CD14-positive monocyte (primary cell): Measurements from ENCODE around the gene NKAIN2. TPM values are rescaled to one million over a fixed set of nuclear protein-coding genes. Genes with fewer than 3 reads are reported as not detected.

Source experiments
- DNase-seq, 3 donors: peaks; one replicate each; pipeline ENCODE4 v3.0.0-alpha.2; 2011 to 2022
- H2AFZ ChIP-seq: 2 replicates; pipeline ENCODE4 v1.6.0; 2012; ENCODE audit warnings: mild to moderate bottlenecking, low read depth, low read length, inconsistent platforms; ENCODE audit not compliant: insufficient read depth, poor library complexity, severe bottlenecking
- H3K27ac ChIP-seq, 2 donors: 1 replicate in 1 of 2; 2 replicates in 1 of 2; pipeline ENCODE4 v1.5.1; 2012 to 2013; ENCODE audit warnings: low read length in 2 of 2, control low read depth in 1 of 2, inconsistent platforms in 1 of 2, low read depth in 1 of 2, mild to moderate bottlenecking in 1 of 2
- H3K27me3 ChIP-seq, 2 donors: one replicate each; pipeline versions ENCODE4 v1.6.0 to v1.6.1; 2011 to 2013; ENCODE audit warnings: low read length in 2 of 2; ENCODE audit not compliant: control insufficient read depth in 2 of 2, insufficient read depth in 2 of 2
- H3K36me3 ChIP-seq, 2 donors: replicated peaks in 1 of 2; 1 replicate in 1 of 2; 2 replicates in 1 of 2; pipeline versions ENCODE4 v1.5.1 to v1.6.1; 2012 to 2013; ENCODE audit warnings: low read length in 2 of 2, control low read depth in 1 of 2, inconsistent platforms in 1 of 2, mild to moderate bottlenecking in 1 of 2; ENCODE audit not compliant: insufficient read depth in 2 of 2, control insufficient read depth in 1 of 2
- H3K4me1 ChIP-seq, 2 donors: 1 replicate in 1 of 2; 2 replicates in 1 of 2; pipeline versions ENCODE4 v1.5.1 to v1.6.1; 2012 to 2013; ENCODE audit warnings: low read length in 2 of 2, control low read depth in 1 of 2, inconsistent platforms in 1 of 2, mild to moderate bottlenecking in 1 of 2, moderate library complexity in 1 of 2; ENCODE audit not compliant: insufficient read depth in 2 of 2, control insufficient read depth in 1 of 2
- H3K4me2 ChIP-seq: replicated peaks from 2 replicates; pipeline ENCODE3; 2012; ENCODE audit warnings: low read length, moderate library complexity, mild to moderate bottlenecking; ENCODE audit not compliant: poor library complexity, severe bottlenecking; ENCODE audit errors: extremely low read depth
- H3K4me3 ChIP-seq, 3 experiments: fragments of 200-600 bp in 1 of 3; sonication (generic) in 1 of 3; replicated peaks in 1 of 3; 1 replicate in 2 of 3; 2 replicates in 1 of 3; pipeline ENCODE4 v1.5.1; 2011 to 2013; ENCODE audit warnings: low read length in 3 of 3, mild to moderate bottlenecking in 3 of 3, control low read depth in 2 of 3, low read depth in 2 of 3, inconsistent platforms in 1 of 3, moderate library complexity in 1 of 3
- H3K79me2 ChIP-seq: 2 replicates; pipeline ENCODE4 v1.6.0; 2012; ENCODE audit warnings: mild to moderate bottlenecking, control low read depth, inconsistent platforms, low read length, moderate library complexity; ENCODE audit not compliant: insufficient read depth
- H3K9ac ChIP-seq: 2 replicates; pipeline ENCODE4 v1.6.0; 2017; ENCODE audit warnings: low read length, mild to moderate bottlenecking; ENCODE audit not compliant: insufficient read depth, poor library complexity, severe bottlenecking
- H3K9me3 ChIP-seq, 2 donors: replicated peaks in 1 of 2; 1 replicate in 1 of 2; 2 replicates in 1 of 2; pipeline versions ENCODE4 v1.5.1 to v1.6.1; 2012 to 2013; ENCODE audit warnings: low read length in 2 of 2, control low read depth in 1 of 2; ENCODE audit not compliant: control insufficient read depth in 1 of 2, insufficient read depth in 1 of 2
- H4K20me1 ChIP-seq: 2 replicates; pipeline ENCODE4 v1.6.0; 2012; ENCODE audit warnings: mild to moderate bottlenecking, low read length, control low read depth, moderate library complexity; ENCODE audit not compliant: insufficient read depth
- H3K27ac Mint-ChIP-seq, 7 donors: one replicate each; pipeline ENCODE4 v1.8.0; 2020; ENCODE audit warnings: mild to moderate bottlenecking in 7 of 7, mixed read lengths in 7 of 7, moderate library complexity in 6 of 7, inconsistent platforms in 2 of 7
- H3K27me3 Mint-ChIP-seq, 3 donors: one replicate each; pipeline ENCODE4 v1.8.0; 2021 to 2022; ENCODE audit warnings: low read depth in 3 of 3, mild to moderate bottlenecking in 3 of 3, mixed read lengths in 3 of 3, moderate library complexity in 3 of 3, inconsistent platforms in 1 of 3
- H3K36me3 Mint-ChIP-seq, 2 donors: one replicate each; pipeline ENCODE4 v1.8.0; 2020; ENCODE audit warnings: mixed read lengths in 2 of 2, inconsistent platforms in 1 of 2, mild to moderate bottlenecking in 1 of 2
- H3K4me1 Mint-ChIP-seq: one replicate; pipeline ENCODE4 v1.8.0; 2020; ENCODE audit warnings: mild to moderate bottlenecking, mixed read lengths
- H3K4me3 Mint-ChIP-seq, 2 donors: one replicate each; pipeline ENCODE4 v1.8.0; 2020; ENCODE audit warnings: mild to moderate bottlenecking in 2 of 2, mixed read lengths in 2 of 2, moderate library complexity in 1 of 2
- H3K9me3 Mint-ChIP-seq, 7 donors: one replicate each; pipeline ENCODE4 v1.8.0; 2020 to 2022; ENCODE audit warnings: mixed read lengths in 7 of 7, mild to moderate bottlenecking in 6 of 7, moderate library complexity in 6 of 7, inconsistent platforms in 2 of 7
- CTCF ChIP-seq: fragments of 200-600 bp; IDR thresholded peaks from one replicate; pipeline ENCODE4 v1.8.0; 2022; ENCODE audit warnings: antibody characterized with exemption, mild to moderate bottlenecking
- WGBS: methylation state at CpG from one replicate; pipeline ENCODE4 v1.1.5; 2013; ENCODE audit warnings: missing lambda C conversion rate; ENCODE audit not compliant: insufficient coverage; 5-methylcytosine and 5-hydroxymethylcytosine counted together
- intact Hi-C, 2 donors: fragments of 100-400 bp; cut with micrococcal nuclease; formaldehyde crosslinking; loops; one replicate each; pipeline versions ENCODE4 v1.15.0 to v1.15.1; 2023
- polyA plus RNA-seq, 3 donors: library from polyadenylated mRNA; depleted of rRNA in 1 of 3; unstranded in 2 of 3; stranded (reverse) in 1 of 3; fragments of 300-500 nt in 2 of 3; fragments of >200 nt in 1 of 3; fragmentation: Illumina TruSeq in 2 of 3; gene quantifications; 1 replicate in 2 of 3; 2 replicates in 1 of 3; pipeline ENCODE4 v1.2.3, GENCODE V29; 2012 to 2021

Gene NKAIN2
- polyA plus RNA-seq, 3 donors = not detected

GRCh38 chr6:124066269-124066668, 262.6 kb downstream of the NKAIN2 start:
- no peak for TF ChIP-seq CTCF
- peak overlapping the region in 1 of 7 donors; percentile 13 for H3K27ac Mint-ChIP-seq
- no peaks in the 10 kb centered on the region for H3K9me3 ChIP-seq
- H3K27ac ChIP-seq = no peak overlapping the region
- peaks cover 0 to 2% (median 0%) of the 10 kb centered on the region in 7 donors for H3K9me3 Mint-ChIP-seq
- no peak overlapping the region for H3K4me2 ChIP-seq
- no peak for DNase-seq
- no peak overlapping the region for H3K9ac ChIP-seq
- H3K27me3 Mint-ChIP-seq = no peaks in the 10 kb centered on the region
- intact Hi-C loops = no loop called here
- no peaks in the 10 kb centered on the region for H3K4me1 ChIP-seq
- H3K36me3 Mint-ChIP-seq = no peaks in the 10 kb centered on the region
- H2AFZ ChIP-seq = no peak overlapping the region
- H3K4me3 Mint-ChIP-seq = no peak overlapping the region
- no peaks in the 10 kb centered on the region for H3K4me1 Mint-ChIP-seq
- no peaks in the 10 kb centered on the region for H3K36me3 ChIP-seq
- H3K4me3 ChIP-seq = no peak overlapping the region
- H3K27me3 ChIP-seq = no peaks in the 10 kb centered on the region
- no peaks in the 10 kb centered on the region for H4K20me1 ChIP-seq
- H3K79me2 ChIP-seq = no peaks in the 10 kb centered on the region

GRCh38 chr6:124066946-124067552, 263.4 kb downstream of the NKAIN2 start:
- no peaks in the 10 kb centered on the region for H3K36me3 ChIP-seq
- no peaks in the 10 kb centered on the region for H3K79me2 ChIP-seq
- no peak for TF ChIP-seq CTCF
- intact Hi-C loops = no loop called here
- H3K27me3 ChIP-seq = no peaks in the 10 kb centered on the region
- H3K9me3 Mint-ChIP-seq = peaks cover 0 to 2% (median 0%) of the 10 kb centered on the region in 7 donors
- no peak overlapping the region for H3K4me2 ChIP-seq
- H3K4me3 Mint-ChIP-seq = no peak overlapping the region
- H3K4me3 ChIP-seq = no peak overlapping the region
- no peaks in the 10 kb centered on the region for H3K4me1 Mint-ChIP-seq
- no peak overlapping the region for H3K27ac ChIP-seq
- no peaks in the 10 kb centered on the region for H3K36me3 Mint-ChIP-seq
- H3K27me3 Mint-ChIP-seq = no peaks in the 10 kb centered on the region
- WGBS = 45% methylated on average over 3 of the region's 6 CpGs
- DNase-seq = no peak
- H3K9me3 ChIP-seq = no peaks in the 10 kb centered on the region
- H2AFZ ChIP-seq = no peak overlapping the region
- no peaks in the 10 kb centered on the region for H3K4me1 ChIP-seq
- no peaks in the 10 kb centered on the region for H4K20me1 ChIP-seq
- H3K9ac ChIP-seq = no peak overlapping the region
- no peak overlapping the region for H3K27ac Mint-ChIP-seq
